Activated CD4-positive, alpha-beta T cell treated with anti-CD3 and anti-CD28 coated beads for 1 hour (primary cell): Measurements from ENCODE around the gene DPY19L1.
"Not testable (repeated sequence)": the region's sequence is repeated elsewhere in the genome, so short reads cannot be mapped to it uniquely, and the experiment has no call there.

Experiments
- DNase-seq: peaks from one replicate; pipeline ENCODE4 v3.0.0-alpha.2; 2020

DPY19L1 gene

DNA sequence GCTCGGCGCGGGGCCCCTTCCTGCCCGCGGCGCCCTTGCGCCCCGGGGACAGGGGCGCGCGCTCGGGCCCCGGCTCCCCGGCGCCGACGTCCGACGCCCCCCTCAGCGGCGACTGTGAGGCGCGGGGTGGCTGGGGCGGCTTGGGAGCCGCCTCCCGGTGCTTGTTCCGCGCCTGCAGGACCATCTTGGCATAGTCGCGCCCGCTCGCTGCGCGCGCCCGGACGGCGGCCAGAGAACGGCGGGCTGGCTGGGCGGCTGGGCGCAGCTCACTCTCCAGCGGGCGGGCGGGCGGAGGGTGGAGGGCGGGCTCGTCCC, at the start of gene DPY19L1:
TSS of gene DPY19L1 (minus strand) at position 275 of the 315 bp plus-strand sequence. CDS start at position 184, 91 bp downstream.
- no peak for DNase-seq

- DNase-seq: not testable (repeated sequence)
Measured at GRCh38 chr7:35079517-35079916, 42.2 kb upstream of the DPY19L1 start.

- DNase-seq: not testable (repeated sequence)
Measured at GRCh38 chr7:35074008-35074407, 36.7 kb upstream of the DPY19L1 start.

- DNase-seq: not testable (repeated sequence)
Measured at GRCh38 chr7:35072950-35073827, 35.9 kb upstream of the DPY19L1 start.

DNA sequence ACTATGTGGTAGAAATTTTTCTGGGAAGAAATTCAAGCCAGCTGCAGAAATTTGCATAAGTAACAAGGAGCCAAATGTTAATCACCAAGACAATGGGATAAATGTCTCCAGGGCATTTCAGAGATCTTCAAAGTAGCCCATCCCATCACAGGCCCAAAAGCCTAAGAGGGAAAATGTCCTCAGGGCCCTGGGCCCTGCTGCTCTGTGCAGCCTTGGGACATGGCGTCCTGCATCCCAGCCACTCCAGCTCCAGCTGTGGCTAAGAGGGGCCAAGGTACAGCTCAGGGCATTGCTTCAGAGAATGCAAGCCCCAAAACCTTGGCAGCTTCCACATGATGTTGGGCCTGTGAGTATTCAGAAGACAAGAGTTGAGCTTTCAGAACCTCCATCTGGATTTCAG, 31.8 kb upstream of the DPY19L1 start:
- DNase-seq: not testable (repeated sequence)

- DNase-seq: not testable (repeated sequence)
Measured at GRCh38 chr7:35065382-35065781, 28.1 kb upstream of the DPY19L1 start.

DNA sequence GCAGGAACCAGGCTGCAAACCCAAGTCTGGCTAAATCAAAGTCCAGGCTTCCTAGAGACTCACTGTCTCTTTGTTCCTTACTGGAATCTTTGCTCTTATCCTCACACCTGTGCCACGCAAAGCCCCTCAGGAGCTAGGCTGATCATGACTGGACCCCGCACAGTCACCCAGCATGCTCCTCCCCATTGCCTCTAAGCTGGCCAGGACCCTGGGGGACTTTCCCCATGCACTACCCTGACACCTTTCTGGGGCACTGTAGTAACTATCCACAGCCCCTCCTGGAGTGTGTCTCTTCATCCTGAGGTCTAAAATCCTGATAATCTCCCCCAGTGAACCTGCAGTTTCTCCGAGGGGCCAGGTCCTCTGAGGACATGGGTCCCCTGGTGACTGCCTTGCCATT, 21.3 kb upstream of the DPY19L1 start:
- DNase-seq: not testable (repeated sequence)

DNA sequence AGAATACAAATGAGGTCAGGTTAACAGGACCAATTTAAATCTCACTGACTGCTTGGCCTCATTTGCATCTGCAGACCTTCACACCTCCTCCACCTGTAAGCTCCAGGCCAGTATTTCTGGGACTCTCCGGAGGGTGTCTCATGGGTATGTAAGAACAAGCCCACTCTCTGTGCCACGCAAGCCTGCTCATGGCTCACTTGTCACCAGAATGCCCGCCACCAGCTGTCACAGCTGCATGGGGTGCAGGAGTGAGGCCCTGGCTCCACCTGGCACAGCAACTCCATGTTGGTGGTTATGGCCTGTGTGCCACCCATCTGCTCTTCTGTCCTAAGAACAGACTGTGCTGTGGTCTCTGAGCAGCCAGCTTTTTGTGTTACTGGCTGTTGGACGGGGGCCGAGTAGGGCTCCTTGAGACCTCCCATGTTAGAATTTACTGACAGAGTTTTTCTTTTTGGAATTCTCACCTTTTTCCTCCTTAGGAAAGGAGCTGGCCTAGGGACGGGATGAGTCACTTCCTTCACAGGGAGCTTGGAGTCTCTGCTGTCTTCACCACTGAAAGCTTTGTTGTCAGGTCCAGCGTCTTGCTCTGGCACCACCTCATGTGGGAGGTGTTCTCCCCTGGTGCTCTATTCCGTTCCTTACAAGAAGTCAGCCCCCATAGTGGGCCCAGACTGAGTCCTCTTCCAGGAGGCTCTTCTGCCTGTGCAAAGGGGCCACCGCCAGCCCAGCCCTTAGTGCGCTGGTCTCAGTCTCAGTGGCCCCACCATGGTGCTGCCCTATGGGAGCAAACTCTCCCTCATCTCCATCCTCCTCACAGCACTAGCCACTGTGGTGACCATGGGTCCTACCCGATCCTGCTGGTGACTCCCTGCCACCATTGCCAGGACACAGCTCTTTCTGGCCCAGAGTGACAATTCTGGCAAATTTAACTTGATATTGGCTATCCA, 20.5 kb upstream of the DPY19L1 start:
- not testable (repeated sequence) for DNase-seq

DNA sequence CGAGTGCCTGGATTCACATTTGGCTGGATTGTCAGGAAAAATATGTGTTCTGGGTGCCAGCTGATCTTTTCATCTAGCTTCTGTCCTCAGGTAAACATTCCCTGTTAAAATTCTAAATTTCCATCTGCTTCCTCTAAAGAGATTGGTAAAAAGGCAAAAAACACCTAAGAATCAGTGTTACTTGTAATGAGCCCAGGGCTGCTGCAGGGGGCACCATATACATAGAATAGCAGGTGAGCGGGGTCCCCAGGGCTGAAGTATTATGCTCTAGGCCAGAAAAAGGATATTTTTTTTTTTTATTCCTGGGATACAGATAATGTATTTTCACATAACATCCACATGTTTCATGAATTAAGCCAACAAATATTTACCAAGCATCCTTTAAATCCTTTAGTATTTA, 18.4 kb upstream of the DPY19L1 start:
- DNase-seq: not testable (repeated sequence)

DNA sequence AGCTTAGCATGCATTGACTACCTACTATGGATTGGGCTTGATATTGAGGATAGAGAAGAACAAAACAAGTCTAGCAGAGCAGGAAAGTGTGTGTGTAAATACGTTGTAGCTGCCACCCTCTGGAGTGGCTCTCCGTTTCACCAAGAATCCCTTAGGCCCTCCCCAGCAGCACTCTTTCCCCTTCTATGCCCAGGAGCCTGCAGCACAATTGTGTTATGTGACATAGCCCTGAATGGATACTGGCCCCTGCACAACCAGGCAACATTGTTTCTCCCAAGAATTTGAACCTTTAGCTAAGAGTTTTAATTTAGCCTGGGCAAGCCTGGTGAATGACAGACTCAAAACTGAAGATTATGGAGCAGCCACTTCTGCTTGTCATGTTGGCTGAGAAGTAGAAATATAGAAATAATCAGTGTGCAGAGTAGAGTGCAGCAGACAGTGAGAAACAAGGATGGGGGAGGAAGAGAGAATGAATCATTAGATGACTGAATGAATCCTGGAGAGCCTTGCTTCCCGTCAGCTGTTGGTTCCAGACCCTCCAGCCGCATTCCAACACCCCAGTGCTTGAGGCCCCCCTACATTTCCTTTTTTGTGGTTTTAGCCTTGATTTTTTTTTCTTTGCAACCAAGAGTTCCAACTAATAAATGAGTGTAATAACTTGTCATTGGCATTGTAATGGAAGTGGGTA, 16.3 kb upstream of the DPY19L1 start:
- DNase-seq: not testable (repeated sequence)

- not testable (repeated sequence) for DNase-seq
Measured at GRCh38 chr7:35048390-35048789, 11.1 kb upstream of the DPY19L1 start.

DNA sequence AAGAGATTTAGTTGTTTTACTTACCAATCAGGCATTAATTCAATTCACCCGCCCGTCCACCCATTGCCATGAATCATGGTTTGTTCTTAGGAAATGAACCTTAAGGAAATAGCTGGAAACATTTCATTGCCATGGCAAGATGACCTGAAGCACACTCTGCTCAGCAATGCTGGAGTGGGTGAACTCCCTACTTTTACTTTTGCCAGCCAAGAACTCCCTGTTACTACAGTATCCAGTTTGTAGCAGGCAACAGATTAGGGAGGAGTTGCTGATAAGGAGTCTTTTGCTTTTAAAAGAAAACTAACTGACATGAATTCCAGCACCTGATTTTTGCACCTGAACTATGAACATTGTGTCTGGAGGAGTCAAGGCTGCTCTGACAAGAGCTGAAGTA, 10.6 kb upstream of the DPY19L1 start:
- not testable (repeated sequence) for DNase-seq

DNA sequence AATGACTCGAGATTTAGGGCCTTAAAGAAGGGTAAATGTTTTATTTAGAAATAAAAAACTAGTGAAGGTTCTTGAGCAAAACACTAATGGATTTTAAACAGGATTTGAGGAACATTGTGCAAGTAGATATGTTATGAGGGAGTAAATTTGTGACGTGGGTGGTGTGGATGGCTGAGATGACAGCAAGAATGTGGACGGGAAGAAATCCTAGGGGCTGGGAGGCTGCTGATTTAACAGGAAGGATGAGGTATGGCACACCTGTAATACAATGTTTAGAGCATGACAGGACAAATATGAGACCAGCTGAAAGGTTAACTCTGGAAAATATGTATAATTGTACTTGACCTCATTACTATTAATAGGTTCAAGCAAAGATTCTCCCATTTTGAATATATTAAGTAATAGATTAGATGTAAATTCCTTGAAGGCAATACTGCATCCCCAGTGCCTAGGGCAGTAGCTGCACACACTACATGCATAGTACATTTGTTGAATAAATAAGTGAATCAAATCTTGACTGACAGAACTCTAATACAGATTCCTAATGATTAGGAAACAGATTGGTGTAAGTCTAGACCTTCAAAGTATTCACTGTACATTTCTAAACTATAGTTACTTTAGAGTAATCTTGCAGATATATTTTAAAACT, 10.1 kb upstream of the DPY19L1 start:
- not testable (repeated sequence) for DNase-seq

DNA sequence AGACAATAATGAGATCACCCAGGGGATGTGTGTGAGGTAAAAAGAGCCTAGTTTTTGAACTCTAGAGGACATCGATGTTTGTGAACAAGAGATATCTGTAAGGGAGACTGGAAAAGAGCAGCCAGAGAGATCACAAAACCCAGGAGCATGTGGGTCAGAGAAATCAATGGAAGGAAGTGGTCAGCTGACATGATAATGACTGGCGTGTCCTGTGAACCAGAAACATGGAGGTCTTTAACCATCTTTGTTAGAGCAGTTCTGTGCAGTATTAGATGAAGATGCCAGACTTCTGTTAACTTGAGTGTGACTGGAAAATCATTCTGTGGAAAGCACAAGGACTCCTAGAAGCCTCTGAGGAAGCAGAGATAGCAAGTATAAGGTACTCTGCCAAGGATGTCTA, 6.0 kb upstream of the DPY19L1 start:
- DNase-seq: not testable (repeated sequence)

GRCh38 chr7:35040906-35041305, 3.6 kb upstream of the DPY19L1 start:
- DNase-seq: no peak

DNA sequence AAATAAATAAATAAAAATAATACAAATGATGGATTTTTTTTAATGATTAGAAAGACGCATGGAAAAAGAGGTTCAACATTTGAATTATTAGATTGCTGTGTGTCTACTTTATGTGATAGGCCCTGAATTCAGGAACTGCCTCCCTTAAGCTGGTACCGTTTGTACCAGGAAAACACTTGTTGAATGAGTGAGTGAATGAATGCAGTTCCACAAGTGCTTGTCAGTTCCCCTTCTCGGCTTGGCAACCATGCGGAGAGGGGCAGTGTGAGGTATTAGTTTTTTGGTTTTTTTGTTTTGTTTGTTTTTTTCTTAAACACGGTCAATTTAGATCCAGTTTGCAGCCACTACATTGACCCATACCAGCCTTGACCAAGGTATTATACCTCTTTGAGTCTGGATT, 2.1 kb upstream of the DPY19L1 start:
- no peak for DNase-seq

- DNase-seq: no peak
Measured at GRCh38 chr7:35038354-35038753, 1.1 kb upstream of the DPY19L1 start.

- peak; percentile 84 for DNase-seq
Measured at GRCh38 chr7:35037526-35038341, 449 bp upstream of the DPY19L1 start.

DNA sequence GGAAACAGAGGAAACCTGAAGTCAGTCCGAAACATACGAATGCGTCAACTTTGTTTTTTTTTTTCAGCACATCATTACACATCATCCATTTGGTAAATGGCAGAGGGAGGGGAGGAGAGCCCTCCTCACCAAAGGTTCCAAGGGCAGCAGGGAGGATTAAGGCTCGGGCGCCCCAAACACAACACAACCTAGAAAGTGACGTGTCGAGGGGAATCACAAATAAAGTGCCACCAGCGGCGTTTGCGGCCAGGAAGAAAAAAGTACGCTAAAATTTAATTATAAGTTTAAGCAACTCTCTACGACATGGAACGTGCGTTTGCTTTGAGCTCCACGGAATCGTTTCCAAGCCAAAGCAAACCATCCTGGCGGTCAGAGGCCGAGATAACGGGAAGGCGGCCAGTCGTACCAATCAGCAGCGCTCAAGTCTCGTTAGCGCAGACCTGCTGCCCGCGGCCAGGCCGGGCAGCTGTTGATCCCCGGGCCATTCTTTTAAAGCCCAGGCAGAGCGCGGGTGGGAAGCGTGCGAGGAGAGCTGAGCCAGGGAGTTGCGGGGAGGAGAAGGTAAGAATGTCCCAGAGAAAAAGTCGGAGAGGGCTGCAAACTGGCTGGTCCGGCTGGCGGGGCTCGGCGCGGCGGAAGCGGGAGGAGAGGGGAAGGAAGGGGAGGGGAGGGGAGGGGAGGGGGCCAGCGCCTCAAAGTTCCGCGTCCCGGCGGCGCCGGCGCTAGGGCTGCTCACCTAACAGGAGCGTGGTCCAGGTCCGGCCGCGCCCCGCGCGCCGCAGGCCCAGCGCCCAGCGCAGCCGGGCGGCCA, 719 bp downstream of the DPY19L1 start:
- peak; percentile 15 for DNase-seq

- no peak for DNase-seq
Measured at GRCh38 chr7:35035511-35035961, 1.7 kb downstream of the DPY19L1 start.

DNA sequence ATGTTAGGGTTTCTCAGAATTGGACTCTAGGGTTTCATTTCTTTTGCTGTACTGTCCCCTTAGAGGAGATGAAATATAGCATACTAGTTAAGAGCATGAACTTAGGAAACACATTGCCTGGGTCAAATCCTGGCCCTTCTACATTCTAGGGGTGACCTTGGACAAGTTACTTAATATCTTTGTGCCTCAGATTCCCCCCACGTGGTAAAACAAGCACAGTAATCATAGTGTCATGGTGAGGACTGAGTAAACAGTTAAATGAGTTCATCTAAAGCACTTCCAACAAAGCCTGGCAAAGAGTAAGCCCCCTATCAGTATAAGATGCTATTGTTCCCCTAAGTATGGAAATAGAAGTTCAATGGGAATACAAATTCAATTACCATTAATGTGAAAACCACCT, 5.1 kb downstream of the DPY19L1 start:
- no peak for DNase-seq
